GM19395 (cell line): ENCODE measurements around the gene ORC1.
A peak's percentile ranks its signal among the peaks of the same experiment; 100 is the strongest.
"Not testable (repeated sequence)": the region's sequence is repeated elsewhere in the genome, so short reads cannot be mapped to it uniquely, and the experiment has no call there.

Source experiments
- ATAC-seq: cut with Tn5 transposase; IDR thresholded peaks from one replicate; pipeline ENCODE4 v1.9.1; 2021; ENCODE audit warnings: mild to moderate bottlenecking, moderate library complexity; ENCODE audit not compliant: unreplicated experiment

ORC1 gene

DNA sequence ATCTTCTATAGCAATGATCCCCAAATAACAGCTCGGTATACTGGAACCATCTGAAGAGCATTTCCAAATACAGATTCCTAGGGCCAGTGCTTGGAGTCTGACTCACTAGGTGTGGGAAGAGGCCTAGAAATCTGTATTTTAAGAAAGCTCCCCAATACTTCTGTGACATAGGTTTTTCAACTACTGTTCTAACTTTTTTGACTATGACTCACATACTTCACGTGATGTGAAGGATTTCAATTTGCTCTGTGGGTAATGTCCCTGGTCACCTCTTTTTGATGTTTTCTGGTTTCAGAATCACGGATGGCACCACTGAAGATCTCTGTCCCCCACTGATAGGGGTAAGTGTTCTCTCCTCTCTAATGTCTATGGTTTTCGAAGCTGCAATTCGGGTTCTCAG is 11.0 kb downstream of the ORC1 start:
- no peak for ATAC-seq

DNA sequence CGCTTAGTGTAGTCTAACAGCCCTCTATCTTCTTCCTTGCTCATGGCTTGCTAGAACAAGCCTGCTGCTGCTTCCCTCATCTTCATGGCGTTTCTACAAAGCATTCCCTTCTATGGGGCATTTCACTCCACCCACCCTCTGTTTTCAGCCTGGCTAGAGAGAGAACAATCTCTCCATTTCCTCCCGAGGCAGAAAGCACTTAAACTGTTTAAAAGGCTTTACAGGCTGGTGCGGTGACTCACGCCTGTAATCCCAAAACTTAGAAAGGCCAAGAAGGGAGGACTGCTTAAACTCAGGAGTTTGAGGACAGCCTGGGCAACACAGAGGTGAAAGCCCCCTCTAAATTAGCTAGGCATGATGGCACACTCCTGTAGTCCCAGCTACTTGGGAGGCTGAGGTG is 17.8 kb downstream of the ORC1 start:
- ATAC-seq, result no peak

DNA sequence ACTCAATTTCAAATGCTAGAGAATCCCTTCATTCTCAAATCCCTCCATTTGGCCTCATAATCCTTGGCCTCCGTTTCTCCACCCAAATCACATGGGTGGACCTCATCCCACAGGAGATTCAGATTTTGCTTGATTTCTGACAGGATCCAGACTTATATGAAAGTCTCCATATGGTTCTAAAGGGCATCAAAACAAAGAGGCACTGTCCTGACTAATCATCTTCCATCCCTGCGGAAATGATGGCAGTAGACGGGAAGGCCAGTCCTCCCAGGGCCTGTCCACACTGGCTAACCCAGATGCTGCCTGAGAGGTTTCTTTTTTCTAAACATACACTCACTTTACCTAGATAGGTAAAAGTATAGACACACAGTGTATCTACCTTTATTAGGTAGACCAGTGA is 18.8 kb downstream of the ORC1 start:
- no peak for ATAC-seq

DNA sequence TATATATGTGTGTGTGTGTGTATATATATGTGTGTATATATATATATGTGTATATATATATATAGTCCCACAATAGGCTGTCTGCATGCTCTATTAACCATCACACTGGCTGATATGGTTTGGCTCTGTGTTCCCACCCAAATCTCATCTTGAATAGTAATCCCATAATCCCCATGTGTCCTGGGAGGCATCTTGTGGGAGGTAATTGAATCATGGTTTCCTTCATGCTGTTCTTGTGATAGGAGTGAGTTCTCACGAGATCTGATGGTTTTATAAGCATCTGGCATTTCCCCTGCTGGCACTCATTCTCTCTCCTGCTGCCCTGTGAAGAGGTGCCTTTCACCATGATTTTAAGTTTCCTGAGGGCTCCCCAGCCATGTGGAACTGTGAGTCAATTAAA is 34.4 kb downstream of the ORC1 start:
- ATAC-seq, result not testable (repeated sequence)

DNA sequence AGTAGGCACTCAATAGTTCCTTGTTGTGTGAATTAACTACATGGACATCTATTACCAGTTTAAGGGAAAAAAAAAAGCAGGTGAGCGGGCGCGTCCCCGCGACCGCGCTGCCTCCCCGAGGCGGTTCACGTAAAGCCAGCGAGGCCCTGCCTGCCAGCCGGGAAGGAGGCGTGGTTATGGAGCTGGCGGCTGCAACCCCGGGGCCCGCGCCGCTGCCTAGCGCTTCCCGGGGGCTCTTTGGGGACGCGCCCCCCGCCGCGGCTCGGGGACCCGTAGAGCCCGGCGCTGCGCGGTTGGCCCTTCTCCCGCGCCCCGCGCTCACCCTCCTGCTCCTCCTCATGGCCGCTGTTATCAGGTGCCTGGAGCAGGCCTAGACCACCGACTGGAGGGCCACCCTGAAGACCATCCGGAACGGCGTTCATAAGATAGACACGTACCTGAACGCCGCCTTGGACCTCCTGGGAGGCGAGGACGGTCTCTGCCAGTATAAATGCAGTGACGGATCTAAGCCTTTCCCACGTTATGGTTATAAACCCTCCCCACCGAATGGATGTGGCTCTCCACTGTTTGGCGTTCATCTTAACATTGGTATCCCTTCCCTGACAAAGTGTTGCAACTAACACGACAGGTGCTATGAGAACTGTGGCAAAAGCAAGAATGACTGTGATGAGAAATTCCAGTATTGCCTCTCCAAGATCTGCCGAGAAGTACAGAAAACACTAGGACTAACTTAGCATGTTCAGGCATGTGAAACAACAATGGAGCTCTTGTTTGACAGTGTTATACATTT is 35.6 kb downstream of the ORC1 start:
- ATAC-seq, result no peak

DNA sequence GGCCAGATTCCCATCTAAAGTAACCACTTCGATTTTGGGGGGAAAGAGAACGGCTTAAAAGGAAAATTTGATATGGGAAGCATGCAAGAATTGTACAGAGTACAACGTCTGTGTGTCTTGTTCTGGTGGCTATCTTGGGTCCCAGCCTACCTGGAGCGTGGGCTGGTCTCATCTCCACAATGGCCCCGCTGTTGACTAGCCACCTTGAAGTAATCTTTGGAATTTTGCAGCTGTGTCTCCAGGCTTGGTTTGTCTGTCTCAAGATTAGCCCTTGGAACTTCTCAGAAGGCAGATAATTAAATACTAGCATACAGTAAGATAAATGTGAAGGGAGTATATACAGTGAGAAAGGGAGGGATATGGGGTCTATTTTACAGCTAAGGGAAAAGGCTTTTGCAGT is 37.0 kb downstream of the ORC1 start:
- ATAC-seq, result no peak

DNA sequence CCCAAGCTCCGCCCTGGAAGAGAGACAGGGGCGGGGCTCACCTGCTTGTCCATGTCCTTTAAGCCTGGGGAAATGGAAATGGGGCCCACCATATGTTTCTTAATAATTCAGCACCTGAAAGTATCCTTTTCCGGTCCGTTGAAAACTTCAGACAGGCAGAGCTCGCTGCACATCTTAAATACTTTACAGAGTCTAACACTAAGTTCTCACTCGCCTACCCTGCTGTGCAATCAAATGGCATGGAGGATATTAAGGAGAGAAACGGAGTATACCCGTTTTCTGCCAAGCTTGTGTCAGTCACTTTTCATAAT is 37.8 kb downstream of the ORC1 start:
- ATAC-seq, result peak; percentile 1

DNA sequence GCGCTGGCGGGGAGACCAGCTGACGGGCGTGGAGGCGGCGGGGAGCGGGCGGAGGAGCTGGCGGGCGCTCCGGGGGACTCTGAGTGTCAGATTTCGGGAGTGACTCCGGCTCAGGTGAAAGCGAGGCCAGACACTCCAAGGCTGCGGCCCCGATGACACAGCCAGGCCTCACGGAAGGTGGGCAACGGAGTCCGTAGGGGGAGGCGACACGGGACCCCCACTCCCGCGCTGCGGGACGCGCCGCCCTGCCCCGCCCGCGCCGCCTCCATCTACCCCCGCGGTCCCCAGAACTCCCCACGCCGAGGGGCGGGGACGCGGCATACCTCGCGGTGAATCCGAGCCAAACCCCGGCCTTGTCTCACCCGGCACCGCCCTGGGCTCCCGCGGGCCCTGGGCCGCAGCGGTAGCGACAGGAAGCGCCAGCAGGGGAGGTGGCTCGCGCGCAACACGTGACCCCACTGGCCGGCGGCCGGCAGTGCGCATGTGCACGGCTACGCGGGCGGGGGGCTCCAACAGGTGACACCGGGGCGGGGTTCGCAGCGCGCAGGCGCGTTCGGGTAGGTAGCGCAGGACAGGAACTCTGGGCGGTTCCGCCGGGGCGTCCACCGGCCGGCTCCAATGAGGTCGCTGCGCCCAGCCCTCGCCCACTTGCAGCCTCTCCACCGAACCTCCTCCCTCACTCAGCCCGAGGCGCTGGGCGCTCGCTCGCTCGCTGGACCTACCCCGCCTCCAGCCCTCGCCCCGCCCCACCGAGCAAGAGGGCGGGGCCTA is 38.3 kb downstream of the ORC1 start, which contains the start of gene CC2D1B:
TSS of gene CC2D1B (minus strand) at position 460 of the 771 bp plus-strand sequence. CDS start 1,585 bp downstream, outside the sequence.
- peak; percentile 87 for ATAC-seq

DNA sequence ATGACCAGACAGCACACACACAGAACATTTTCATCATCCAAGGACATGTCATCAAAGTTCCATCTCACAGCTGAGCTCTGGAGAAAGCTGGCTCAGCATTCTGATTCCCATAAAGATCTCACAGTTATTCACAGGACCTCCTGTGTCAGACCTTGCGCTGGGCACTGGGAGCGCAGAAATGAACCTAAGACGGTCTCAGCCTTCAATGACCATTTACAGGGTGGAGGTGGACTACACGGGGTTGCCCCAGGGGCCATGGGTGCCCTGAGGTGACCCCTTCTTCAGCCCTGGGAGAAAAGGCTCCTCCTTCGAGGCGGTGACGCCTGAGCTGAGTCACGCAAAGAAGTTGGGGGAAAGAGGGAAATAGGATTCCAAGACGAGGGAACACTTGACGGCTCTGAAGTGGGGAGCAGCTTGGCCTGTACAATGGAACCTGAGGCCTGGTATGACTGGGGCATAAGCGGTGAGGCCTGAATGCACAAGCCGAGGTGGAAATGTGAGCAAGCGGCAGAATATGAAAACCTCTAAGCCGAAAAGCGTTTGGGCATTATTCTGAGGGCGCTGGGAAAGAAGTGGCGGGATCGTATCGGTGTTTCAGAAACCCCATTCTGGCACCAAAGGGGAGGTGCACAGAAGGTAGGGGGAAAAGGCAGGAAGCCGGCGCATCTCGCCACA is 39.0 kb downstream of the ORC1 start:
- peak; percentile 0 for ATAC-seq

DNA sequence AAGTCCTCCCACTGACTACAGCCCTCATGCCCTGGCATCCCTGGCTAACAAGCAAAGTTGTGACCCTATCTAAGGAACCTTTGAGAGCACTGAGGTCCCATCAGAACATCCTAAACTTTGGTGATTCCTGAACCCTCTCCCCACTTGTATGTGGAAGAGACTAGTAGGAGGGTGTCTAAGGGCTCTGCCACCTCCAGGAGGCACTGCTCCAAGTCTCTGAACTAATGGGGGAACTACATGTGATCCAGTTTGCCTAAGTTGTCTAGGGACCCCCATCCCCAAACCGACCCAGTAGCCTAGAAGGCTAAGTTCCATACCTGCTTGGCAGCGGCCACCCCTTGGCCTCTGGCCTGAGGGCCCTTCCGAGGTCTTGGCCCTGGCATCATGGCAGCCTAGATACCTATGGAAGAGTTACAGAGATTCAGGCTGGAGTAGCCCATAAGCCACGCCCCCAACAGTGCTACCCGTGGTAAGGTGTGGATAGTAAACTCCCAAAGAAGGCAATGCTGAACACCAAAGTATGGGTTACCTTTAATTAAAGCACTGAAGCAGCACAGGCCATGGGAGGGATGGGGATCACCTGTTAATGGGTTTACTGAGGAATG is 39.9 kb downstream of the ORC1 start:
- no peak for ATAC-seq

DNA sequence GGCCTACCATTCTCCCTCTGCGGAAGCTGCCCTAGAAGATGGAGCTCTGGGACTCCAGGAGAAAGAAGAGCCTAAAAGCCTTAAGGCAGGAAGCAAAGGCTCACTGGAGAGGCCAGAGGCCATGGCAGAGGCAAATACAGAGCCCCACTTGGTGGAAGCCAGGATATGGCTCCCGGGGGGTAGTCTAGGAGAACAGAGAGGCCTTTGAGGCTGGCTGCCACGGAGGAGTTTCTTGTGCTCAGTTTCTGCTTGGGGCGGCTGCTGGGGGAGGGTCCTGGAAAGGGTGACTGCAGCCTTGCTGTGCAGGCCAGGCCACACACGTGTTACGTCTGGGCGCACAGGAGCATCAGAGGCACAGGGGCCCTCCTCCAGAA is 43.6 kb downstream of the ORC1 start:
- ATAC-seq, result no peak

DNA sequence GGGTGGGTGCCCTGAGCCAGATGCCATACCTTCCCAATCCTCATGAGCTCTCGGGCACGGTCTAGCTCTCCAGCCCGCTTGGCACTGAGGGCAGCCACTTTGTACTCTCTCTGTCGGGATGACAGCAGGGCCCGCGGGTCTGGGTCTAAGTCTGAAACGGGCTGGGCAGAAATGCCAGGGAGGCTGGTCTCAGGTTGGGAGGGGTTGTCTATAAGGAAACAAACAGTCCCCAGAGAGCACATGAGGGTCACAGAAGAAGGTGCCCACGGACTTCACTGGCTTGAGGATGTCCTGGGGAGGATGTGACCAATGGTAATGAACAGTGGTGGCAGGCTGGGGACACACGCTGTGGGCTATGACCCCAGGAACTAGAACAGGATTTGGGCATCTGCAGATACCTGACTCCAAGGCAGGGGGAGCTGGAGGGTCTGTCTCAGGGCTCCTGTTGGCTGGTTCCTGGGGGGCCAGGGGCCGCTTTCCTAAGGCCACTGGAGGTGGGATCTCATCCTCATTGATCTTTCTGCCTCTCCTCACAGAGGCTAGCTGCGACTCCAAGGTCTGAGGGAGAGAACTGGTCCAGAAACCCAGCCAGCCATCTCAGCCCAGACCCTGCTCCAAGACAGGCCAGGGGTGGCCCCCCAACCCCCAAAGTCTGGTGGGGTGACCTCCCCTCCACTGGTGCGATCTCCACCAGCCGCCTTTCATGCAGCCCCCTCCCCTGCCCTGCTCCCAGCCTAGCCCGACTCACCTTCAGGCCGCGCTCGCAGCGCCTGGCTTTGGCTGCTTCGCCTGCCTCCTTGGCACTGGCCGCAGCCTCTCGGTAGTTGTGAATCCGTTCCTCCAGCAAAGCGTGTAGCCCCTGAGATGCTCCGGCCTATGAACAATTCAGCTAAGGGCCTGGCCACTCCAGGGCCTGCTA is 44.3 kb downstream of the ORC1 start:
- ATAC-seq, result no peak

DNA sequence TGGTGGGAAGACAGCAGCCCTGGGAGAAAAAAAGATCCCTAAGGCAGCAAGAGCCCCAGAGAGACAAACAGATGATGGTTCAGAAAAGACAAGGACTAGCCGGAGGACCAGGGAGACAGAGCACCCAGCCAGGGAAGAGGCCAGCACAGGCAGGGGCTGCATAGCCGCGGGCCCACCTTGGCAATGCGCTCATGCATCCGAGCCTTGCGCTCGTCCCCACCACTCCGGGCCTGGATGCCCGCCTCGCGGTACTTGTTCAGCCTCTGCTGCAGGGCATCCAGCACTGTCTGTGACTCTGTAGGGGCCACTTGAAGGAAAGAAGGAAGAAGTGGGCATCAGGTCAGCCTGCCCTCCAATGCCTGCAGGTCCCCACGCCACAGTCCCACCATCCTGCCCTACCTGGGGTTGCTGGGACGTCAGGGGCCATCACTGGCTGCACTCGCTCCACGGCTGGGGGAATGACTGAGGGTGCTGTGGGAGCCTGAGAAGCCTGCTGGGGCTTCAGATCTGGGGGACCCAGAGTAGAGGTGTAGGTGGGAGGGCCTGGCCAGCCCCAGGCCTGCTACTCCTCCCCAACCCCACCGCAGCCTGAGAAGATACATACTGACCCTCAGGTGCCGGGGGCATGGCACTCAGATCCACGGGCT is 45.2 kb downstream of the ORC1 start:
- no peak for ATAC-seq

DNA sequence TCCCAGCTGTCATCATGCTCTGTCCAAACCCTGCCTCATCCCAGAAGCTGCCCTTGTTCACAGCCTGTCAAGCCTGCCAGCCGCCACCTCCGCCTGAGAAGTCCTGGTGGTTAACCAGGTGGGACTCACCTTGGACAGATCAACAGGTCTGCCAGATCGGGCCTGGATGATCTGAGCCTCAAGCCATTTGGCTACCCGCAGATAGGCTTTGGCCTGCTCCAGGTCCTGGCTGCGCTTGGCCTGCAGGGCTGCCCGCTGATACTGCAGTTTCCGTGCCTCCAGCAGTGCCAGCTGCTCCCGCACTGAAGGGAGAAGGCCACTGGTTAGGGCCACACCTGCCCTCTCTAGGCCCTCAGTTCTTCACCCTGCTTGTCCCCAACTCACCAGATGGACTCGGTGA is 46.8 kb downstream of the ORC1 start:
- ATAC-seq, result no peak

DNA sequence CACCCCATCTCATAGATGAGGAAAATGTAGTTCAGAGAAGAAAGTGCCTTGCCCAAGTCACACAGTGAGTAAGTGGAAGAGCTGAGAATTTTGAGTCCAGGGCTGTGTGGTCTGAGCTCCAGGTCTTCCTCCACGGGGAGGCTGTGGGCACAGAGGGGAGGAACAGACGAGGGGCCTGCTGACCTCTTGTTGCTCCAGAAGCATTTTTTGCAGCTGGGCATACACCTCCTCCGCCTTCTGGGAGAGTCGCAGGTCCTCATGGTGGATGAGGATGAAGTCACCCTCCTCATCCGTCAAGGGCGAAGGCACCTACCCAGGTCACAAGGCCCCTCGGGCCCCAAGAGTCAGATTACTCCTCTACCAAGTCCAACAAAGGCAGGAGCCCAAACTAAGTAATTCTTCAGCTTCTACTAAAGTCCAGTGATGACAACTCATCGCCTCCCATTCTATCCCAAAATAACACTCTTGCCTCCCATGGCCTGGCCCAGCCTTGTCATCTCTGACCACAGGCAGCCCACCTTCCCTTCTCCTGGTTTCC is 47.3 kb downstream of the ORC1 start:
- ATAC-seq, result no peak

DNA sequence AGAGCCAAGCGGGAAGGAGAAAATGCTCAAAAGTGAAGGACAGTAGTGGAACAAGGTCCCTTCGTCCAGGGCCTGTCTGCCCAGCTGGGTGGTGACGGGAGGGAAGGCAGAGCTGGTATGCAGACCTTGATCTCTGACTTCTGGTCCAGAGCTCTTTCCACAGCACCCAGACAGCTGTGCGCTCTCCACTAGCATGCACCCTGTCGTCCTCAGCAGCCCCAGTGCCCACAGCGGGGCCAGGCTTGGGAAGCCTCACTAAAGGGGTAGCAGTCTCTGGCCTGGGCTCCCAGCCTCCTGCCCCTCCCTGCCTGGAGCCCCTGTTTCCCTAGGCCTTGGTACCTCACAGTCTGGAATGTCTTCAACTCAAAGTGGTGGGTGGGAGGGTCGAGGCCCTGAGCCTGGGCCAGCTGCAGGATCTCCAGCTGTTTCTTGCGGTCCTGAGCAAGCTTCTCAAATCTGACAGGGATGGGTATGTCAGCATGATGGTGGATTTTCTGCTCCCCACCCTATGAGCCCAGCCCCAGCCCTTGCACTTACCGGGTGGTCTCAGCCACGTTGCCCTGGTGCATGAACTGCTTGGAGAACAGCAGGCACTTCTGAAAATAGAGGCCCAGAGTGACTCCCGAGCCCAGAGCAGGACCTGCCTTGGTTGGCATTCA is 48.2 kb downstream of the ORC1 start:
- no peak for ATAC-seq

DNA sequence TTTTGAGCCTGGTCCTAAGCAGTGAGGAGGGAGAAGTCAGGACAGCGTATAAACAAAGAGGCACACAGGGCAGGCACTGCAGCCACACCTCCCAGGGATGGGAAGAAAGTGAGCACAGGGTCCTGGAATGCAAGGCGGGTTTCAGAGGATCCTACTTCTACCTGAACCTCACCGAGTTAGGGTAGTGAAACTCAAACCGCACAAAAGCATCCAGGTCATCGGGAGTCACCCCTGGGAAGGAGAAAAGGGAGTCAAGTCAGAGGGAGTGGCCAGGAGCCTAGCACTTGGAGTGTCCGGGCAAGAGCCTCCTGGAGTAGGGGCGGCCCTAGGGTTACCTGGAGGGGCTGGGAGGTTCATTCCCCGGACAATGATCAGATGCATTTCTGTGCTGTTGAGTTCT is 48.8 kb downstream of the ORC1 start:
- no peak for ATAC-seq

DNA sequence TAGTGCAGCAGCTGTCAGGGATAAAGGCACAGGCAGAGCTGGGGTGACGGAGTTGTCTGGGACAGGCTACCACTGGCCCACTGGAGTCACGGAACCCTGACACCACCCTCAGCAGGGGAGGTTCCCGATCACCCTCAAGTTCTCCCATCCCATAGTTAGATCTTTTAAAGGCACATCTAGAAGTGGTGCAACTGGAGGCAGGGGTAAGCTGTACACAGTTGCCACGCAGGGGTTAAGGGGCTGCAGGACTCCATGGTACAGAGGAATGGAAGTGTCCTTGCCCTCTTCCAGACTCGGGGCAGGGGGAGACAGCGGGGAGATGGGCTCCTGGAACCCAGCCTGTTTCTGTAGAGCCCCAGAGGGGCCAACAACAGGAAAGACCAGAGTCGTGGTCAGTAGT is 51.5 kb downstream of the ORC1 start:
- ATAC-seq, result no peak

DNA sequence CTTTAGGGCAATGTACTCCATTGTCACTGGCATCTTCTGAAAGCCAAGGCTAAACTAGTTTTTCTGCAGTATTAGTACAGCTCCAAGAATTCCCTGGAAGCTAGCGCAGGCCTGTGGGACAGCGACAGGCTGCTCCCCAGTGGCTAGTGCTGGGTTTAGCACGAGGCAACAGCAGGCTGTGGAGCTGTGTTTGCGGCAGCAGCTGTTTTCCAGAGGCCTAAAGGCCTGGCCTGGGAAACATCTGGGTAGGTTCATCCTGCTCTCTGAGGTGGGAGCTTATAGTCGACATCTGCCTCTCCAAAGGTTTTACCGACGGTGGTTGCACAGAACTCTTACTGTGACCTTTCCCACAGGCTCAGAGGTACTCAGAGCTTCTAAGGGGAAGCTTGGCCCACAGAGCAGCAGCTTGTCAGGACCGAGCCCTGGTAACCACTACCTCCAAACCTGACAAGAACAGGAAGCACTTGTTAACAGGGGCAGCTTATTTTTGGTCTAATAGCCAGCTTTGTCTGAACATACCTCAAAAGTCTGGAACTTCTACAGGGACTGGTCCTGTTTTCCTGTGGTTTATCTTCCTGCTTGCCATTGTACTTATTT is 55.4 kb downstream of the ORC1 start:
- no peak for ATAC-seq
